Astrocyte of the hippocampus (primary cell): Measurements from ENCODE around the gene DLG2.
A peak's percentile ranks its signal among the peaks of the same experiment; 100 is the strongest.

Source experiments
- DNase-seq: peaks from one replicate; pipeline ENCODE4 v3.0.0; 2011; ENCODE audit warnings: low read depth, low spot score

The DLG2 gene

GRCh38 chr11:83726316-83726715, 1900.8 kb downstream of the DLG2 start:
- no peak for DNase-seq

GRCh38 chr11:83725728-83726127, 1901.4 kb downstream of the DLG2 start:
- DNase-seq = peak; percentile 62

GRCh38 chr11:83725269-83725560, 1901.9 kb downstream of the DLG2 start:
- peak; percentile 32 for DNase-seq

GRCh38 chr11:83723999-83724398, 1903.1 kb downstream of the DLG2 start:
- peak; percentile 57 for DNase-seq

- DNase-seq = no peak
Observed at GRCh38 chr11:83722392-83723119, 1904.6 kb downstream of the DLG2 start.

GRCh38 chr11:83721263-83721662, 1905.9 kb downstream of the DLG2 start:
- DNase-seq = peak; percentile 28

GRCh38 chr11:83720675-83721074, 1906.5 kb downstream of the DLG2 start:
- no peak for DNase-seq

GRCh38 chr11:83717537-83717936, 1909.6 kb downstream of the DLG2 start:
- DNase-seq = peak; percentile 67

- DNase-seq = no peak
Observed at GRCh38 chr11:83715927-83716535, 1911.1 kb downstream of the DLG2 start.

- DNase-seq = peak; percentile 65
Observed at GRCh38 chr11:83713708-83714107, 1913.4 kb downstream of the DLG2 start.

- no peak for DNase-seq
Observed at GRCh38 chr11:83711106-83711527, 1916.0 kb downstream of the DLG2 start.

- no peak for DNase-seq
Observed at GRCh38 chr11:83709434-83709833, 1917.7 kb downstream of the DLG2 start.

GRCh38 chr11:83706566-83706965, 1920.6 kb downstream of the DLG2 start:
- DNase-seq = no peak

- DNase-seq = no peak
Observed at GRCh38 chr11:83702796-83703195, 1924.3 kb downstream of the DLG2 start.

- DNase-seq = no peak
Observed at GRCh38 chr11:83697518-83697917, 1929.6 kb downstream of the DLG2 start.

GRCh38 chr11:83695046-83695445, 1932.1 kb downstream of the DLG2 start:
- no peak for DNase-seq

GRCh38 chr11:83694191-83694910, 1932.8 kb downstream of the DLG2 start:
- DNase-seq = no peak

- no peak for DNase-seq
Observed at GRCh38 chr11:83693306-83693992, 1933.7 kb downstream of the DLG2 start.

- no peak for DNase-seq
Observed at GRCh38 chr11:83692675-83693074, 1934.5 kb downstream of the DLG2 start.

- DNase-seq = peak; percentile 72
Observed at GRCh38 chr11:83691451-83691950, 1935.6 kb downstream of the DLG2 start.

GRCh38 chr11:83689144-83689780, 1937.9 kb downstream of the DLG2 start:
- no peak for DNase-seq

GRCh38 chr11:83687787-83688186, 1939.4 kb downstream of the DLG2 start:
- DNase-seq = no peak
